D721Med (cell line): ENCODE measurements around the gene COG5.

Experiments used
- DNase-seq: peaks from one replicate; pipeline ENCODE4 v3.0.0; 2011; ENCODE audit warnings: low spot score; ENCODE audit not compliant: insufficient read length
- FAIRE-seq: peaks from 2 replicates; lab custom pipeline; 2011; peaks lifted over from hg19 to GRCh38; lab: Jason Lieb, UNC
- CTCF ChIP-seq: IDR thresholded peaks from 2 replicates; pipeline ENCODE4 v1.5.1; 2012; ENCODE audit warnings: mild to moderate bottlenecking, control low read depth; ENCODE audit not compliant: insufficient read depth; ENCODE audit errors: missing control alignments

COG5 gene

GRCh38 chr7:107353701-107354100, 210.0 kb downstream of the COG5 start:
- no peak for FAIRE-seq
- DNase-seq, result no peak
- TF ChIP-seq CTCF, result no peak

GRCh38 chr7:107345898-107346297, 217.8 kb downstream of the COG5 start:
- TF ChIP-seq CTCF, result no peak
- DNase-seq, result no peak
- FAIRE-seq, result no peak

GRCh38 chr7:107344799-107345198, 218.9 kb downstream of the COG5 start:
- TF ChIP-seq CTCF, result no peak
- FAIRE-seq (no peak), DNase-seq (no peak)

GRCh38 chr7:107344286-107344685, 219.4 kb downstream of the COG5 start:
- no peak for FAIRE-seq
- no peak for TF ChIP-seq CTCF
- no peak for DNase-seq

- FAIRE-seq (no peak), DNase-seq (no peak)
- no peak for TF ChIP-seq CTCF
These were observed 225.6 kb downstream of the COG5 start for GRCh38 chr7:107338080-107338479.

- no peak for FAIRE-seq
- TF ChIP-seq CTCF, result no peak
- DNase-seq, result no peak
These were observed 231.0 kb downstream of the COG5 start for GRCh38 chr7:107332488-107333269.

GRCh38 chr7:107330478-107330877, 233.2 kb downstream of the COG5 start:
- DNase-seq, result no peak
- TF ChIP-seq CTCF, result no peak
- no peak for FAIRE-seq
